Smooth muscle cell (in vitro differentiated cells): ENCODE results near the gene CCDC81. TPM values are rescaled to one million over a fixed set of nuclear protein-coding genes. Genes with fewer than 3 reads are reported as not detected.
"Not testable (repeated sequence)": the region's sequence is repeated elsewhere in the genome, so short reads cannot be mapped to it uniquely, and the experiment has no call there.

Experiments used
- DNase-seq: peaks from one replicate; lab custom pipeline; 2025; ENCODE audit not compliant: unreplicated experiment; lab: John Stamatoyannopoulos, UW
- H2AFZ ChIP-seq: fragments of 200-600 bp; sonication (generic); 2 replicates; pipeline ENCODE4 v1.6.0; 2016; ENCODE audit warnings: antibody characterized with exemption, low read depth, mild to moderate bottlenecking
- H3F3A ChIP-seq: fragments of 200-600 bp; sonication (generic); 2 replicates; pipeline ENCODE4 v1.6.0; 2017; ENCODE audit warnings: antibody characterized with exemption, low read depth
- H3K27ac ChIP-seq: fragments of 200-600 bp; sonication (generic); 2 replicates; pipeline ENCODE4 v1.5.1; 2016; ENCODE audit warnings: low read depth, mild to moderate bottlenecking
- H3K27me3 ChIP-seq: fragments of 200-600 bp; sonication (generic); 2 replicates; pipeline ENCODE4 v1.6.1; 2016; ENCODE audit warnings: low read depth, mild to moderate bottlenecking
- H3K36me3 ChIP-seq: fragments of 200-600 bp; sonication (generic); 2 replicates; pipeline ENCODE4 v1.5.1; 2016; ENCODE audit warnings: low read depth
- H3K4me1 ChIP-seq: fragments of 200-600 bp; sonication (generic); 2 replicates; pipeline ENCODE4 v1.5.1; 2016; ENCODE audit warnings: low read depth
- H3K4me2 ChIP-seq: fragments of 200-600 bp; sonication (generic); 2 replicates; pipeline ENCODE4 v1.6.0; 2016; ENCODE audit warnings: mild to moderate bottlenecking
- H3K4me3 ChIP-seq: fragments of 200-600 bp; sonication (generic); 2 replicates; pipeline ENCODE4 v1.5.1; 2016; ENCODE audit warnings: mild to moderate bottlenecking
- H3K79me2 ChIP-seq: fragments of 200-600 bp; sonication (generic); 2 replicates; pipeline ENCODE4 v1.6.0; 2016; ENCODE audit warnings: low read depth, mild to moderate bottlenecking
- H3K9ac ChIP-seq: fragments of 200-600 bp; sonication (generic); 2 replicates; pipeline ENCODE4 v1.6.0; 2016; ENCODE audit warnings: low read depth
- H3K9me3 ChIP-seq: fragments of 200-600 bp; sonication (generic); replicated peaks from 2 replicates; pipeline ENCODE4 v1.5.1; 2016; ENCODE audit warnings: low read depth
- H4K20me1 ChIP-seq: fragments of 200-600 bp; sonication (generic); 2 replicates; pipeline ENCODE4 v1.6.0; 2016; ENCODE audit warnings: low read depth
- WGBS: methylation state at CpG from one replicate; pipeline ENCODE4 v1.1.7; 2016; ENCODE audit warnings: low lambda C conversion rate; 5-methylcytosine and 5-hydroxymethylcytosine counted together
- polyA plus RNA-seq: library from polyadenylated mRNA; unstranded; fragments of >200 nt; fragmentation: Nextera tagmentation; extraction: Ambion mirVana; gene quantifications from 2 replicates; pipeline ENCODE4 v1.2.1, GENCODE V29; 2016
- total RNA-seq: library from RNA; depleted of rRNA; stranded (reverse); fragments of >200 nt; gene quantifications from 2 replicates; pipeline ENCODE4 v1.2.3, GENCODE V29; 2014
- TF ChIP-seq, protein P1 (sequence below): fragments of 200-600 bp; sonication (generic); IDR thresholded peaks from 2 replicates; pipeline ENCODE4 v1.5.1; 2017; ENCODE audit warnings: borderline replicate concordance, mild to moderate bottlenecking, antibody characterized with exemption; ENCODE audit not compliant: insufficient read depth, poor library complexity, severe bottlenecking

The CCDC81 gene
- total and polyA plus RNA-seq, 2 experiments from 2014 or later: 4.8 to 9.8 TPM

DNA sequence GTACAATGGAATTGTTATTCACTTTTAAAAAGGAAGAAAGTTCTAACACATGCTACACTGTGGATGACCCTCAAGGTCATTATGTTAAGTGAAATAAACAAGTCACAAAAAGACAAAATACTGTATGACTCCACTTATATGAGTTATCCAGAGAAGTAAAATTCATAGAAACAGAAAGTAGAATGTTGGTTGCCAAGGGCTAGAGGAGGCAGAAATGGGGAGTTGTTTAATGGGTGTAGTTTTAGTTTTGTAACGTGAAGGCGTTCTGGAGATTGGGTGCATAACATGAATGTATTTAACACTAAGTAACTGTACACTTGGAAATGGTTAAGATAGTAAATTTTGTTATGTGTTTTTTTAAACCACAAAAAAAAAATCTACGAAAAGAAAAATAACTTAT lies 43.8 kb downstream of the CCDC81 start:
- H3F3A ChIP-seq: no peaks in the 10 kb centered on the region
- no peaks in the 10 kb centered on the region for H3K9me3 ChIP-seq
- H3K79me2 ChIP-seq: no peaks in the 10 kb centered on the region
- no peaks in the 10 kb centered on the region for H4K20me1 ChIP-seq
- H2AFZ ChIP-seq: no peak overlapping the region
- H3K4me1 ChIP-seq: peaks cover 8% of the 10 kb centered on the region
- WGBS: 95% methylated on average over 3 of the region's 3 CpGs
- DNase-seq: no peak
- H3K4me3 ChIP-seq: no peak overlapping the region
- H3K36me3 ChIP-seq: no peaks in the 10 kb centered on the region
- H3K27me3 ChIP-seq: no peaks in the 10 kb centered on the region
- TF ChIP-seq, protein P1, sequence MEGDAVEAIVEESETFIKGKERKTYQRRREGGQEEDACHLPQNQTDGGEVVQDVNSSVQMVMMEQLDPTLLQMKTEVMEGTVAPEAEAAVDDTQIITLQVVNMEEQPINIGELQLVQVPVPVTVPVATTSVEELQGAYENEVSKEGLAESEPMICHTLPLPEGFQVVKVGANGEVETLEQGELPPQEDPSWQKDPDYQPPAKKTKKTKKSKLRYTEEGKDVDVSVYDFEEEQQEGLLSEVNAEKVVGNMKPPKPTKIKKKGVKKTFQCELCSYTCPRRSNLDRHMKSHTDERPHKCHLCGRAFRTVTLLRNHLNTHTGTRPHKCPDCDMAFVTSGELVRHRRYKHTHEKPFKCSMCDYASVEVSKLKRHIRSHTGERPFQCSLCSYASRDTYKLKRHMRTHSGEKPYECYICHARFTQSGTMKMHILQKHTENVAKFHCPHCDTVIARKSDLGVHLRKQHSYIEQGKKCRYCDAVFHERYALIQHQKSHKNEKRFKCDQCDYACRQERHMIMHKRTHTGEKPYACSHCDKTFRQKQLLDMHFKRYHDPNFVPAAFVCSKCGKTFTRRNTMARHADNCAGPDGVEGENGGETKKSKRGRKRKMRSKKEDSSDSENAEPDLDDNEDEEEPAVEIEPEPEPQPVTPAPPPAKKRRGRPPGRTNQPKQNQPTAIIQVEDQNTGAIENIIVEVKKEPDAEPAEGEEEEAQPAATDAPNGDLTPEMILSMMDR: no peak
- H3K9ac ChIP-seq: no peak overlapping the region
- H3K27ac ChIP-seq: no peak overlapping the region
- H3K4me2 ChIP-seq: no peak overlapping the region

DNA sequence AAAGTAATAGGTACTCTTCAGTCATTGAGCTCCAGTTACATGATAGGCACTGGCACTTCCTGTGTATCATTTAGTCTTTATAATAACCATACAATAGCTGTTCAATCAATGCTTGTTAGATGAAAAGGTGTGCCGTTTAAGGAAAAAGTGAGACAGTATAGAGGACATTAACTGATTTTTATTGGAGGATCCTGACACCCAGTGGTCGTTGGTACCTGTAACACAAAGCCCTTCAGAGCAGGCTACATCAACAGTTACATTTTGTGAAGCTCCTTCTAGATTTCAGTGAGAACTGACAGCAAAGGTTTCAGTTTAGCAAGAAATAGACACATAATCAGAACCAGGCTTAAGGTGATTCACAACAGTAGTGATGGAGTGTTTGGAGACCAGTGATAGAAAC lies 44.2 kb downstream of the CCDC81 start:
- Histone ChIP-seq H3K4me3 (no peak overlapping the region), H3K27me3 (no peaks in the 10 kb centered on the region), H3K79me2 (no peaks in the 10 kb centered on the region), H2AFZ (no peak overlapping the region), H3K36me3 (no peaks in the 10 kb centered on the region), H3K27ac (no peak overlapping the region), H3F3A (no peaks in the 10 kb centered on the region), H4K20me1 (no peaks in the 10 kb centered on the region), H3K4me1 (peaks cover 8% of the 10 kb centered on the region), H3K9ac (no peak overlapping the region), H3K9me3 (no peaks in the 10 kb centered on the region), H3K4me2 (no peak overlapping the region)
- TF ChIP-seq, protein P1: no peak
- no peak for DNase-seq
- WGBS: 48% methylated on average over 2 of the region's 2 CpGs

- DNase-seq: no peak
- TF ChIP-seq, protein P1: no peak
- no peak overlapping the region for H3K4me2 ChIP-seq
Measured at GRCh38 chr11:86421946-86422345, 47.3 kb downstream of the CCDC81 start.

GRCh38 chr11:86422371-86422770 lies 47.7 kb downstream of the CCDC81 start:
- H4K20me1 ChIP-seq: no peaks in the 10 kb centered on the region
- H3K27ac ChIP-seq: no peak overlapping the region
- H3K36me3 ChIP-seq: no peaks in the 10 kb centered on the region
- no peaks in the 10 kb centered on the region for H3K4me1 ChIP-seq
- no peaks in the 10 kb centered on the region for H3K79me2 ChIP-seq
- 81% methylated on average over 12 of the region's 12 CpGs for WGBS
- no peak for DNase-seq
- H3K4me2 ChIP-seq: no peak overlapping the region
- H3F3A ChIP-seq: no peaks in the 10 kb centered on the region
- H3K27me3 ChIP-seq: no peaks in the 10 kb centered on the region
- TF ChIP-seq, protein P1: no peak
- H3K4me3 ChIP-seq: no peak overlapping the region
- no peak overlapping the region for H2AFZ ChIP-seq
- no peaks in the 10 kb centered on the region for H3K9me3 ChIP-seq
- H3K9ac ChIP-seq: no peak overlapping the region

More at GRCh38 chr11:86421946-86422345, 47.3 kb downstream of the CCDC81 start:
- no peak overlapping the region for H2AFZ ChIP-seq
- H3K9me3 ChIP-seq: no peaks in the 10 kb centered on the region
- H3K36me3 ChIP-seq: no peaks in the 10 kb centered on the region
- 84% methylated on average over 4 of the region's 4 CpGs for WGBS
- H4K20me1 ChIP-seq: no peaks in the 10 kb centered on the region
- no peaks in the 10 kb centered on the region for H3F3A ChIP-seq
- no peaks in the 10 kb centered on the region for H3K79me2 ChIP-seq
- no peak overlapping the region for H3K27ac ChIP-seq
- H3K27me3 ChIP-seq: no peaks in the 10 kb centered on the region
- peaks cover 1% of the 10 kb centered on the region for H3K4me1 ChIP-seq
- H3K4me3 ChIP-seq: no peak overlapping the region
- no peak overlapping the region for H3K9ac ChIP-seq

- not testable (repeated sequence) for H3K27ac ChIP-seq, H2AFZ ChIP-seq, H3F3A ChIP-seq, H3K27me3 ChIP-seq, DNase-seq, H3K9ac ChIP-seq, H3K9me3 ChIP-seq, H3K4me1 ChIP-seq, H4K20me1 ChIP-seq, H3K4me3 ChIP-seq, H3K79me2 ChIP-seq, H3K36me3 ChIP-seq
- WGBS: 11% methylated on average over 4 of the region's 4 CpGs
- H3K4me2 ChIP-seq: peak overlapping the region; percentile 38
Measured at GRCh38 chr11:86423488-86423887, 48.8 kb downstream of the CCDC81 start.
